Tibial artery (tissue), 4 donors: ENCODE results near the gene PDLIM1.
"Not testable (repeated sequence)": the region's sequence is repeated elsewhere in the genome, so short reads cannot be mapped to it uniquely, and the experiment has no call there.

ENCODE experiments used
- DNase-seq, 2 donors: peaks; one replicate each; pipeline ENCODE4 v3.0.0-alpha.2; 2019
- H3K27ac ChIP-seq, 2 donors: fragments of 200-600 bp; sonication (generic) in 1 of 2; 1 replicate in 1 of 2; 2 replicates in 1 of 2; pipeline ENCODE4 v1.5.1; 2018 to 2019; ENCODE audit warnings: mild to moderate bottlenecking in 1 of 2
- H3K27me3 ChIP-seq, 2 donors: fragments of 200-600 bp; sonication (generic) in 1 of 2; one replicate each; pipeline versions ENCODE4 v1.5.1 to v1.6.0; 2016 to 2019
- H3K36me3 ChIP-seq, 3 donors: fragments of 200-600 bp; sonication (generic) in 2 of 3; one replicate each; pipeline ENCODE4 v1.5.1; 2016 to 2019; ENCODE audit warnings: mild to moderate bottlenecking in 2 of 3
- H3K4me1 ChIP-seq, 4 donors: fragments of 200-600 bp; sonication (generic) in 2 of 4; 1 replicate in 3 of 4; 2 replicates in 1 of 4; pipeline ENCODE4 v1.5.1; 2016 to 2019
- H3K4me3 ChIP-seq, 2 donors: fragments of 200-600 bp; sonication (generic) in 1 of 2; 1 replicate in 1 of 2; 2 replicates in 1 of 2; pipeline ENCODE4 v1.5.1; 2018 to 2019; ENCODE audit warnings: mild to moderate bottlenecking in 2 of 2
- H3K9me3 ChIP-seq, 3 donors: fragments of 200-600 bp; sonication (generic) in 1 of 3; one replicate each; pipeline ENCODE4 v1.5.1; 2016 to 2019
- intact Hi-C: fragments of 100-400 bp; cut with DNase I; formaldehyde crosslinking; loops from one replicate; pipeline ENCODE4 v1.15.0; 2023; ENCODE audit warnings: low total_unique reads
- TF ChIP-seq, protein P1 (sequence below), 2 experiments: fragments of 200-600 bp in 1 of 2; fragments of 450-650 bp in 1 of 2; IDR thresholded peaks; one replicate each; pipeline ENCODE4 v1.5.1; 2017 to 2019; ENCODE audit warnings: antibody characterized with exemption in 2 of 2, mild to moderate bottlenecking in 1 of 2, moderate library complexity in 1 of 2

PDLIM1 gene

DNA sequence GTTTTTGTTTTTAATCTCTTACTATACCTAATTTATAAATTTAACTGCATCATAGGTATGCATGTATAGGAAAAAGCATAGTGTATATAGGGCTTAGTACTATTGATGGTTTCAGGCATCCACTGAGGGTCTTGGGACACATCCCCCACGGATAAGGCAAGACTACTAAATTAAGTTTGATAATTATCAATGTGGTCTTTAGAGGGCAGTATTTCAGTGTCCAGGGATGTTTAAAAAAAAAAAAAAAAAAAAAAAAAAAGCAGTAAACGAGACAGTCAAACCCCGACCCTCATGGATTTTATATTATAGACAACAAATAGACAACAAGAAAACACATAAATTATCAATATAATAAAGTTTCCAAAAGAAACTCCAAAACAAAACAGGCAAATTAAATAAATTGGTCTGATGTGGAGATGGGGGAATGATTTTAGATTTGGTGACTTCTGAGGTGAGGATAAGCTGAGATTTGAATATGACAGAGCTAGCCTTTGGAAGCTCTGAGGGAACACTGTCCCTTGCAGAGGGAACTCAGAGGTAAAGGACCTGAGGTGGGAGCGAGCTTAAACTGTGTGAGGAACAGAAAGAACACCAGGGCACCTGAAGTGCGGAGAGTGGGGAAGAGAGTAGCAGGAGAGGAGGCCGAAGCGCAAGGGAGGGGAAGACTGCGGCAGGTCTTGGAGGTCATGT lies 82.0 kb downstream of the PDLIM1 start:
- Histone ChIP-seq H3K27ac (no peak overlapping the region), H3K27me3 (no peaks in the 10 kb centered on the region), H3K4me1 (peaks cover 0 to 4% (median 0%) of the 10 kb centered on the region in 4 donors), H3K9me3 (no peaks in the 10 kb centered on the region), H3K4me3 (no peak overlapping the region), H3K36me3 (no peaks in the 10 kb centered on the region)
- TF ChIP-seq, protein P1, sequence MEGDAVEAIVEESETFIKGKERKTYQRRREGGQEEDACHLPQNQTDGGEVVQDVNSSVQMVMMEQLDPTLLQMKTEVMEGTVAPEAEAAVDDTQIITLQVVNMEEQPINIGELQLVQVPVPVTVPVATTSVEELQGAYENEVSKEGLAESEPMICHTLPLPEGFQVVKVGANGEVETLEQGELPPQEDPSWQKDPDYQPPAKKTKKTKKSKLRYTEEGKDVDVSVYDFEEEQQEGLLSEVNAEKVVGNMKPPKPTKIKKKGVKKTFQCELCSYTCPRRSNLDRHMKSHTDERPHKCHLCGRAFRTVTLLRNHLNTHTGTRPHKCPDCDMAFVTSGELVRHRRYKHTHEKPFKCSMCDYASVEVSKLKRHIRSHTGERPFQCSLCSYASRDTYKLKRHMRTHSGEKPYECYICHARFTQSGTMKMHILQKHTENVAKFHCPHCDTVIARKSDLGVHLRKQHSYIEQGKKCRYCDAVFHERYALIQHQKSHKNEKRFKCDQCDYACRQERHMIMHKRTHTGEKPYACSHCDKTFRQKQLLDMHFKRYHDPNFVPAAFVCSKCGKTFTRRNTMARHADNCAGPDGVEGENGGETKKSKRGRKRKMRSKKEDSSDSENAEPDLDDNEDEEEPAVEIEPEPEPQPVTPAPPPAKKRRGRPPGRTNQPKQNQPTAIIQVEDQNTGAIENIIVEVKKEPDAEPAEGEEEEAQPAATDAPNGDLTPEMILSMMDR (IDR thresholded peaks at IDR 0.05) = no peak
- no peak for DNase-seq
- intact Hi-C loops = no loop called here

- intact Hi-C loops, H3K27ac ChIP-seq, H3K4me1 ChIP-seq, H3K36me3 ChIP-seq, H3K9me3 ChIP-seq, DNase-seq, H3K27me3 ChIP-seq, H3K4me3 ChIP-seq: not testable (repeated sequence)
Observed at GRCh38 chr10:95202865-95203264, 87.9 kb downstream of the PDLIM1 start.

DNA sequence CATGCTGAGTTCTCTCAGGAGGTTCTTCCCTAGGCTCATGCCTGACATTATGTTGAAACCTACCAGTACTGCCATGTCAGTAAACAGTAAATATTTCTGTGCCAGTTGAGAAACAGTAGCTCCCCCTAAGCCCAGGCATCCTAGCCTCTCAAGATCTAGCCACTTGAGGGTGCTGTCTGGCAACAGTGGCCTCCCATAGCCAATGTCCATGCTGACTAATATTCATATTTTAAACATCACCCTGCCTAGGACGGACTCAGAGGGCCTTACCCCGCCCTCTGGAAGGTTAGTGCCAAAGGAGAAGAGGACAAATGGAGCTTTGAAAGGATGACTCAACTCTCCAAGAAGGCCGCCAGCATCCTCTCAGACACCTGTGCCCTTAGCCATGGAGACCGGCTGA lies 89.1 kb downstream of the PDLIM1 start:
- Histone ChIP-seq H3K9me3 (no peaks in the 10 kb centered on the region), H3K36me3 (no peaks in the 10 kb centered on the region), H3K27me3 (no peaks in the 10 kb centered on the region), H3K27ac (no peak overlapping the region), H3K4me1 (no peaks in the 10 kb centered on the region), H3K4me3 (no peak overlapping the region)
- TF ChIP-seq, protein P1 (IDR thresholded peaks at IDR 0.05) = no peak
- intact Hi-C loops = no loop called here
- no peak for DNase-seq

- DNase-seq = no peak
- TF ChIP-seq, protein P1 (IDR thresholded peaks at IDR 0.05) = no peak
- intact Hi-C loops = no loop called here
Observed at GRCh38 chr10:95196046-95196445, 94.8 kb downstream of the PDLIM1 start.

DNA sequence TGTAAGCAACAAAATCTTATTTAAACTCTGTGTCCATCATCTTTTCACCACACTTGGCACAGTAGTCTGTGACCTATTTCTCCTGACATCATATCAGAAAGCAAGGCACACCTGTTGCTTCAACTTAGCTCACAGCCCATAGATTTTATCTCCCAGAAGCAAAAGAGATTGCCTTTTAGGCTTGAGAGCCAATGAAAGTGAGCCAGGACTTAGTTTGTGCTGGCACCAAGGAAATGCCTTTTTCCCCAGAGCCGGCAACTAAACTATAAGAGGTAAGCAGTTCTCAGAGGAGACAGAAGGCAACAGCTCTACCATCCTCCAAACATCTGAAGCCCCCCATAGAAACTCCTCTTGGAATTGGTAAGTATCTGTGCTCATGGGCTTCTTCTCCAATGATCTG lies 96.9 kb downstream of the PDLIM1 start, which contains the start of gene ACSM6:
ACSM6 (plus strand) TSS at position 295 of the 400 bp plus-strand sequence. CDS start 248 bp downstream, outside the sequence.
- Histone ChIP-seq H3K27me3 (no peaks in the 10 kb centered on the region), H3K27ac (no peak within 1 kb of the TSS), H3K36me3 (no peaks in the 10 kb centered on the region), H3K4me3 (no peak within 1 kb of the TSS), H3K4me1 (no peaks in the 10 kb centered on the region), H3K9me3 (no peaks in the 10 kb centered on the region)
- intact Hi-C loops = no loop called here
- TF ChIP-seq, protein P1 (IDR thresholded peaks at IDR 0.05) = no peak
- no peak for DNase-seq

More at GRCh38 chr10:95196046-95196445, 94.8 kb downstream of the PDLIM1 start:
- Histone ChIP-seq H3K4me1 (no peaks in the 10 kb centered on the region), H3K36me3 (no peaks in the 10 kb centered on the region), H3K27ac (no peak overlapping the region), H3K9me3 (no peaks in the 10 kb centered on the region), H3K4me3 (no peak overlapping the region), H3K27me3 (no peaks in the 10 kb centered on the region)

GRCh38 chr10:95188593-95188992 lies 102.2 kb downstream of the PDLIM1 start:
- intact Hi-C loops = no loop called here
- no peak for DNase-seq
- Histone ChIP-seq H3K27me3 (no peaks in the 10 kb centered on the region), H3K4me1 (peaks cover 0 to 5% (median 0%) of the 10 kb centered on the region in 4 donors), H3K36me3 (no peaks in the 10 kb centered on the region), H3K4me3 (no peak overlapping the region), H3K9me3 (no peaks in the 10 kb centered on the region), H3K27ac (no peak overlapping the region)
- TF ChIP-seq, protein P1 (IDR thresholded peaks at IDR 0.05) = no peak
